ENCODE results near the gene PATE2. TPM values are rescaled to one million over a fixed set of nuclear protein-coding genes. Genes with fewer than 3 reads are reported as not detected.

PATE2 gene
- total RNA-seq, 1 experiment from 2014 or later, result not detected

DNA sequence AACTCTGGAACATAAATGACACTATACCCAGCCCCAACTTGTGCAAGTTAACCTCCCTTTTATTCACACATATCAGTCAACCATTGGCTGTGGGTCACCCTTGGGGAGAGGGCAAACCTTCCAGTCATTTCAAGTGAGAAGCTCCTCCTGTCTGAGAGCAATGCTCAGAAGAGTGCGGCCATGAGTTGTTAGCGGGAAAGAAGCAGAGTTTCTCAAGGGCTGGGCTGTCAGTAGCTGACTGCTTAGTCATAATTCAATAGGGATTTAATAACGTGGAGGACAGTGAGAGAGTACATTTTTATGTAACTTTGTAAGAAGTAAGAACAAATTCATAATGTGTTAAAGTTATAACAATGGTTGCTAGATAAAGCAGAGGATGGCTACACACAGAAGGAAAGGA is 5.1 kb downstream of the PATE2 start:
- H3F3A ChIP-seq (ENCODE audit: low read length, unreplicated experiment), result no peaks in the 10 kb centered on the region
- no peak for ATAC-seq
- no peak overlapping the region for H3K27ac ChIP-seq (ENCODE audit: low read length)
- no peak for DNase-seq
- ChIA-PET CTCF (no interaction called here), POLR2A (ENCODE audit: unreplicated experiment) (no interaction called here)
- no peak overlapping the region for H3K9ac ChIP-seq (ENCODE audit: low read length)
- H3K4me1 ChIP-seq (ENCODE audit: insufficient read depth, low read length), result no peaks in the 10 kb centered on the region; the same call in 1 of the 2 replicates
- no peaks in the 10 kb centered on the region for H3K9me2 ChIP-seq (replicated peaks; ENCODE audit: low read length)
- no peaks in the 10 kb centered on the region for H3K79me2 ChIP-seq (ENCODE audit: low read length)
- TF ChIP-seq EZH2phosphoT487 (IDR thresholded peaks at IDR 0.05; ENCODE audit: borderline replicate concordance, low read length) (no peak), EZH2 (IDR thresholded peaks at IDR 0.05; ENCODE audit: low read length, unreplicated experiment) (no peak)
- TF ChIP-seq, protein P1, sequence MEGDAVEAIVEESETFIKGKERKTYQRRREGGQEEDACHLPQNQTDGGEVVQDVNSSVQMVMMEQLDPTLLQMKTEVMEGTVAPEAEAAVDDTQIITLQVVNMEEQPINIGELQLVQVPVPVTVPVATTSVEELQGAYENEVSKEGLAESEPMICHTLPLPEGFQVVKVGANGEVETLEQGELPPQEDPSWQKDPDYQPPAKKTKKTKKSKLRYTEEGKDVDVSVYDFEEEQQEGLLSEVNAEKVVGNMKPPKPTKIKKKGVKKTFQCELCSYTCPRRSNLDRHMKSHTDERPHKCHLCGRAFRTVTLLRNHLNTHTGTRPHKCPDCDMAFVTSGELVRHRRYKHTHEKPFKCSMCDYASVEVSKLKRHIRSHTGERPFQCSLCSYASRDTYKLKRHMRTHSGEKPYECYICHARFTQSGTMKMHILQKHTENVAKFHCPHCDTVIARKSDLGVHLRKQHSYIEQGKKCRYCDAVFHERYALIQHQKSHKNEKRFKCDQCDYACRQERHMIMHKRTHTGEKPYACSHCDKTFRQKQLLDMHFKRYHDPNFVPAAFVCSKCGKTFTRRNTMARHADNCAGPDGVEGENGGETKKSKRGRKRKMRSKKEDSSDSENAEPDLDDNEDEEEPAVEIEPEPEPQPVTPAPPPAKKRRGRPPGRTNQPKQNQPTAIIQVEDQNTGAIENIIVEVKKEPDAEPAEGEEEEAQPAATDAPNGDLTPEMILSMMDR (conservative IDR thresholded peaks at IDR 0.05; ENCODE audit: low read depth, low read length), result no peak
- no peaks in the 10 kb centered on the region for H3K9me3 ChIP-seq (ENCODE audit: low read length)
- no TSS peak for BruUV-seq (replicated peaks)
- intact Hi-C loops (cut with micrococcal nuclease), result no loop called here
- no peak overlapping the region for H2AFZ ChIP-seq (ENCODE audit: low read length)
- no peak overlapping the region for H3K4me3 ChIP-seq (ENCODE audit: low read length)
- H3K4me2 ChIP-seq (ENCODE audit: low read length), result no peak overlapping the region
- H3K27me3 ChIP-seq (ENCODE audit: low read length), result peaks cover 30% of the 10 kb centered on the region
- no peaks in the 10 kb centered on the region for H3K36me3 ChIP-seq (ENCODE audit: low read depth, low read length)
- no peaks in the 10 kb centered on the region for H4K20me1 ChIP-seq (ENCODE audit: low read length)

DNA sequence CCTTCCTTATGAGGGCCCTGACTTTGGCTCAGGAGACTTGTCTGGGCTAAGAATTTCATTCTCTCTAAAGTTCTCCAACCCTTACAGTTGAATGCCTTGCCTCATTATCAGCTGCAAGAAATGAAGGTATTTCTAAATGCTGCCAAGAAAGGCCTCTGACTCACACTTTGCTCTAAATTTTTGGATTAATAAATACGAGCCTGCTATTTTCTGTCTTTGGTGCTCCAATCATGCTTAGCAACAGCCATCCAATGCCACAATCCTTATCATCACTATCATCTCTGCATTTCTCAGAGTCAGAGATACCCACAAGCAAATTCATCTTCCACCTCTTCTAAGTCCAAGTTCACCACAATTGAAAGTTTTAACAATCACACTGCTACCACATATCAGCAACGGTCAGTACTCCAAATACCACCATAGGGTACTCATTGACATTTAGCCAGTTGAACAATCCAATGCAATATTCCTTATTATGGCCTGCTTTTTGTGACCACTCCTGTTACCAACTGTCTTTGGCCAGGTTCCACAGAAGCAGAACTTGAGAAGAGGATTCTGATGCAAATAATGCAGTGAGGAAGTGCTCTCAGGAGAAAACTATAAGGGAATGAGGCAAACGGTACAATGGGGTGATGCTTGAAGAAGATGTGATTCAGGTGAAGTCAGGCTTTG is 5.7 kb downstream of the PATE2 start:
- intact Hi-C loops (cut with micrococcal nuclease), result no loop called here
- no peak for DNase-seq

DNA sequence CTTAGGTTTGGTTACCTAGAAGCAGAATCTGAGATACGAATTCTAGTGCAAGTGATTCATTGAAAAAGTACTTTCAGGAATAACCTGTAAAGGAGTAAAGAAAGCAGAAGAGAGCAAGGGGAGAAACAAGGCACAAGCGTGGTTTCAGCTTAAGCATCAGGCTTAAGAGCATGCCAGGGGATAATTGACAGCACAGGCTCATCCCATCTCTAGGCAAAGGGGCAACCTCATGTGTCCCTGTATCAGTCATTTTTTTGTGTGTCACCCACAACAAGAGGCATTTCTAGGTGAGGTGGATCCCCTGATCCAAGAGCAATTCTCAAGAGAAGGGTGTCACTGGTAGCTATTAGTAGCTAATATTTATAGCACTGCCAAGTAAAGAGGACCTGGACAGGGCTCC is 8.0 kb downstream of the PATE2 start:
- no peak for DNase-seq
- Histone ChIP-seq H3K4me2 (ENCODE audit: low read length) (no peak overlapping the region), H3K36me3 (ENCODE audit: low read depth, low read length) (no peaks in the 10 kb centered on the region), H3K4me3 (ENCODE audit: low read length) (no peak overlapping the region), H3K9me2 (replicated peaks; ENCODE audit: low read length) (no peaks in the 10 kb centered on the region), H4K20me1 (ENCODE audit: low read length) (no peaks in the 10 kb centered on the region), H3K9ac (ENCODE audit: low read length) (no peak overlapping the region), H3F3A (ENCODE audit: low read length, unreplicated experiment) (no peaks in the 10 kb centered on the region), H3K27me3 (ENCODE audit: low read length) (peaks cover 56% of the 10 kb centered on the region), H3K9me3 (ENCODE audit: low read length) (no peaks in the 10 kb centered on the region), H3K4me1 (ENCODE audit: insufficient read depth, low read length) (no peaks in the 10 kb centered on the region), H3K79me2 (ENCODE audit: low read length) (no peaks in the 10 kb centered on the region), H2AFZ (ENCODE audit: low read length) (no peak overlapping the region), H3K27ac (ENCODE audit: low read length) (no peak overlapping the region)
- ChIA-PET CTCF (no interaction called here), POLR2A (ENCODE audit: unreplicated experiment) (no interaction called here)
- no peak for ATAC-seq
- intact Hi-C loops (cut with micrococcal nuclease), result no loop called here
- TF ChIP-seq, protein P1 (conservative IDR thresholded peaks at IDR 0.05; ENCODE audit: low read depth, low read length), result no peak
- TF ChIP-seq EZH2phosphoT487 (IDR thresholded peaks at IDR 0.05; ENCODE audit: borderline replicate concordance, low read length), result no peak
- no TSS peak for BruUV-seq (replicated peaks)

More for the DNA sequence above, 5.7 kb downstream of the PATE2 start:
- H3K9me2 ChIP-seq (replicated peaks; ENCODE audit: low read length), result no peaks in the 10 kb centered on the region
- no peak overlapping the region for H2AFZ ChIP-seq (ENCODE audit: low read length)
- no peak for ATAC-seq
- H3K9ac ChIP-seq (ENCODE audit: low read length), result no peak overlapping the region
- no peaks in the 10 kb centered on the region for H3F3A ChIP-seq (ENCODE audit: low read length, unreplicated experiment)
- ChIA-PET POLR2A (ENCODE audit: unreplicated experiment) (no interaction called here), CTCF (no interaction called here)
- no peaks in the 10 kb centered on the region; the same call in 1 of the 2 replicates for H3K4me1 ChIP-seq (ENCODE audit: insufficient read depth, low read length)
- H3K9me3 ChIP-seq (ENCODE audit: low read length), result no peaks in the 10 kb centered on the region
- H3K36me3 ChIP-seq (ENCODE audit: low read depth, low read length), result no peaks in the 10 kb centered on the region
- BruUV-seq (replicated peaks), result no TSS peak
- H4K20me1 ChIP-seq (ENCODE audit: low read length), result no peaks in the 10 kb centered on the region
- H3K79me2 ChIP-seq (ENCODE audit: low read length), result no peaks in the 10 kb centered on the region
- H3K27ac ChIP-seq (ENCODE audit: low read length), result no peak overlapping the region
- no peak overlapping the region for H3K4me2 ChIP-seq (ENCODE audit: low read length)
- no peak for TF ChIP-seq EZH2phosphoT487 (IDR thresholded peaks at IDR 0.05; ENCODE audit: borderline replicate concordance, low read length)
- TF ChIP-seq, protein P1 (conservative IDR thresholded peaks at IDR 0.05; ENCODE audit: low read depth, low read length), result no peak
- no peak for TF ChIP-seq EZH2 (IDR thresholded peaks at IDR 0.05; ENCODE audit: low read length, unreplicated experiment)
- peaks cover 36% of the 10 kb centered on the region for H3K27me3 ChIP-seq (ENCODE audit: low read length)
- H3K4me3 ChIP-seq (ENCODE audit: low read length), result no peak overlapping the region

Data from PC-3 (cell line).